ENCODE results near the gene DCP2.

Gene DCP2

DNA sequence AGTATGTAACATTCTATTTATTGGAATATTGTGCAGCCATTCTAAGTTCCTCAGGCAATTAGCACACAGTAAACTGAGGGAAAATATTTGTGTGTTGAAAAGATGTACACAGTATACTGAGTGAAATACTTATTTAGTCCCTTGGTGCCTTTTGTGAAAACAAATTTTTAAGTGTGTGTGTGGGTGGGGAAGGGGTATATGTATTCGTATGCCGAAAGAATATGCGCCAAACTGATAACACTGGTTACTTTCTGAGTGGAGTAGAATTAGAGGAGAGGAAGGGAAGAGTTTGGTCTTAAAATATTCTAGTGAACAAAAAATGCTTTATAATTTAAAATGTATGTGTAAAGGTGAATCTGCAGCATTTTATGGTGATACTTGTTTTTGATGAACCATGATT lies 3.1 kb downstream of the DCP2 start:
- no peak overlapping the region for H3K27ac ChIP-seq (ENCODE audit: low read depth in 2 of 2, low read length in 2 of 2)
- peaks cover 0 to 7% of the 10 kb centered on the region in 2 donors for H3K4me1 ChIP-seq (ENCODE audit: control insufficient read depth in 2 of 2, insufficient read depth in 2 of 2, low read length in 2 of 2)

DNA sequence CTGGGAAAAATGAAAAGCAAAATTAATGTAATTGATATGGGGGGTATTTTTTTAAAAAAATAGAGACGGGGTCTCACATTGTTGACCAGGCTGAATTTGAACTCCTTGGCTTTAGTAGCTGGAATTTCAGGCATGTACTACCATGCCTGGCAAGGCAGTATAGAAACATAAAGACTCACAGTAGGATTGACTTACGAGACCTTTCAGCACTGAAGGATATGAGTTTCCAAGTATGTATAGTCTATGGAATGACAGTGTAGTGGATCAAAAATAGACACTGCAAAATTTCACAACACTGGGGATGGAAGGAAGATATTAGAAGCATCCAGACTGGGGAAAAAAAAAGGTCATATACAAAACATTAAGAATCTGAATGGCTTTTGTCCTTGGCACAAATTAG lies 6.8 kb downstream of the DCP2 start:
- H3K27me3 ChIP-seq (ENCODE audit: control insufficient read depth in 2 of 2, insufficient read depth in 2 of 2, low read length in 2 of 2) = no peaks in the 10 kb centered on the region
- no peak overlapping the region for H3K27ac ChIP-seq (ENCODE audit: low read depth in 2 of 2, low read length in 2 of 2)
- no peaks in the 10 kb centered on the region for H3K9me3 ChIP-seq (ENCODE audit: control insufficient read depth in 2 of 2, low read length in 2 of 2)
- no peaks in the 10 kb centered on the region for H3K4me1 ChIP-seq (ENCODE audit: control insufficient read depth in 2 of 2, insufficient read depth in 2 of 2, low read length in 2 of 2)
- H3K36me3 ChIP-seq (ENCODE audit: control insufficient read depth in 2 of 2, insufficient read depth in 2 of 2, low read length in 2 of 2) = peaks cover 0 to 3% of the 10 kb centered on the region in 2 donors
- no peak overlapping the region for H3K9ac ChIP-seq (ENCODE audit: low read depth in 1 of 2, low read length in 2 of 2)
- no peak overlapping the region for H3K4me3 ChIP-seq (ENCODE audit: low read length in 2 of 2)

More for the DNA sequence above, 3.1 kb downstream of the DCP2 start:
- peaks cover 0 to 3% of the 10 kb centered on the region in 2 donors for H3K36me3 ChIP-seq (ENCODE audit: control insufficient read depth in 2 of 2, insufficient read depth in 2 of 2, low read length in 2 of 2)
- H3K27me3 ChIP-seq (ENCODE audit: control insufficient read depth in 2 of 2, insufficient read depth in 2 of 2, low read length in 2 of 2) = no peaks in the 10 kb centered on the region
- H3K9me3 ChIP-seq (ENCODE audit: control insufficient read depth in 2 of 2, low read length in 2 of 2) = no peaks in the 10 kb centered on the region
- H3K4me3 ChIP-seq (ENCODE audit: low read length in 2 of 2) = no peak overlapping the region
- no peak overlapping the region for H3K9ac ChIP-seq (ENCODE audit: low read depth in 1 of 2, low read length in 2 of 2)

DNA sequence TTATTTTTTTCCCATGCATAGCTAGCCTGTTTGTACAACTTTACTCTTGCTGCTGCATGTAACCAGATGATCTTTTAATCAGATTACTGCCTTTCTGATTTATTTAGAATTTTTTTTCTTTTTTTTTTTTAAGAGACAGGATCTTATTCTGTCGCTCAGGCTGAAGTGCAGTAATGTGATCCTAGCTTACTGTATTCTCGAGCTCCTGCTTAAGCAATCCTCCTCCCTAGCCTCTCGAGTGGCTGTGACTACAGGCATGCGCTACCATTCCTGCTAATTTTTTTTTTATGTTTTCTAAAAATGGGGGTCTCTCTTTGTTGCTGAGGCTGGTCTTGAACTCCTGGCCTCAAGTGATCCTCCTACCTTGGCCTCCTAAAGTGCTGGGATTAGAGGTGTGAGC lies 9.6 kb downstream of the DCP2 start:
- H3K27me3 ChIP-seq (ENCODE audit: control insufficient read depth in 2 of 2, insufficient read depth in 2 of 2, low read length in 2 of 2) = no peaks in the 10 kb centered on the region
- H3K4me1 ChIP-seq (ENCODE audit: control insufficient read depth in 2 of 2, insufficient read depth in 2 of 2, low read length in 2 of 2) = no peaks in the 10 kb centered on the region
- no peak overlapping the region for H3K9ac ChIP-seq (ENCODE audit: low read depth in 1 of 2, low read length in 2 of 2)
- no peak overlapping the region for H3K4me3 ChIP-seq (ENCODE audit: low read length in 2 of 2)
- no peak overlapping the region for H3K27ac ChIP-seq (ENCODE audit: low read depth in 2 of 2, low read length in 2 of 2)
- H3K36me3 ChIP-seq (ENCODE audit: control insufficient read depth in 2 of 2, insufficient read depth in 2 of 2, low read length in 2 of 2) = peaks cover 0 to 2% of the 10 kb centered on the region in 2 donors
- H3K9me3 ChIP-seq (ENCODE audit: control insufficient read depth in 2 of 2, low read length in 2 of 2) = no peaks in the 10 kb centered on the region

DNA sequence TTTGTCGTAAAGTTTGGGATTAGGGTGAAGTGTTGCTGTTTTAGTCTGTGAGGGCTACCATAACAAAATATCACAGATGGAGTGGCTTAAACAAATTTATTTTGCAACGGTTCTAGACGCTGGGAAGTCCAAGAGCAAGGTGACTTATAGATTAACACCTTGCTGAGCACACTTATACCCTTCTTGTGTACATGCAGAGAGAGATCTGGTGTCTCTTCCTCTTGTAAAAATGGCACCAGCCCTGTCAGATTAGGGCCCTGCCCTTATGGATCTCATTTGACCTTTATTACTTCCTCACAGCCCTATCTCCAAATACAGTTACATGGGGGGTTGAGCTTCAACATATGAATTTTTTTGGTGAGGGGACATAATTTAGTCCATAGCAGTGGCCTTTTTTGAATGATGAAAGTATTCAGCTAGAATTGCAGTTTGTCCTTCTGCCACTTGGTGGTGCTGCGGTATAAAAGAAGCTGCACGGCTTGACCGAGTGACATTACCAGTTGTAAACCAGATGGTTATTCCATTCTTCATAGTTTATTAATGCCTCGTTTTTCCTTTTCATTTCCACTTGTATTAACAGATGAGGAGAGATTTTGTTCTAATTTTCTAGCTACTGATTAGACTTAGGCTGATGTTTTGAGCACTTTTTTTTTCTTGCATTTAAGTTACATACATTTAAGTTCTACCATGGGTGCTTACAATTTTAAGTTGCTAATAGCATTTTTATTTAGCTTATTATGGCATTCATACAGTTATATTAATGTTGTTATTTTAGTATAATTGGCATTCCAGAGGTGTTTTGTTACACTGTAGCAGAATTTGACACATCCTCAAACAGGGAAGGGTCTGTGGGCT lies 19.4 kb downstream of the DCP2 start:
- H3K36me3 ChIP-seq (ENCODE audit: control insufficient read depth in 2 of 2, insufficient read depth in 2 of 2, low read length in 2 of 2) = peaks cover under 1 to 9% of the 10 kb centered on the region in 2 donors
- H3K4me3 ChIP-seq (ENCODE audit: low read length in 2 of 2) = no peak overlapping the region
- H3K9me3 ChIP-seq (ENCODE audit: control insufficient read depth in 2 of 2, low read length in 2 of 2) = no peaks in the 10 kb centered on the region
- no peaks in the 10 kb centered on the region for H3K4me1 ChIP-seq (ENCODE audit: control insufficient read depth in 2 of 2, insufficient read depth in 2 of 2, low read length in 2 of 2)
- no peak overlapping the region for H3K27ac ChIP-seq (ENCODE audit: low read depth in 2 of 2, low read length in 2 of 2)
- H3K27me3 ChIP-seq (ENCODE audit: control insufficient read depth in 2 of 2, insufficient read depth in 2 of 2, low read length in 2 of 2) = no peaks in the 10 kb centered on the region
- H3K9ac ChIP-seq (ENCODE audit: low read depth in 1 of 2, low read length in 2 of 2) = no peak overlapping the region

DNA sequence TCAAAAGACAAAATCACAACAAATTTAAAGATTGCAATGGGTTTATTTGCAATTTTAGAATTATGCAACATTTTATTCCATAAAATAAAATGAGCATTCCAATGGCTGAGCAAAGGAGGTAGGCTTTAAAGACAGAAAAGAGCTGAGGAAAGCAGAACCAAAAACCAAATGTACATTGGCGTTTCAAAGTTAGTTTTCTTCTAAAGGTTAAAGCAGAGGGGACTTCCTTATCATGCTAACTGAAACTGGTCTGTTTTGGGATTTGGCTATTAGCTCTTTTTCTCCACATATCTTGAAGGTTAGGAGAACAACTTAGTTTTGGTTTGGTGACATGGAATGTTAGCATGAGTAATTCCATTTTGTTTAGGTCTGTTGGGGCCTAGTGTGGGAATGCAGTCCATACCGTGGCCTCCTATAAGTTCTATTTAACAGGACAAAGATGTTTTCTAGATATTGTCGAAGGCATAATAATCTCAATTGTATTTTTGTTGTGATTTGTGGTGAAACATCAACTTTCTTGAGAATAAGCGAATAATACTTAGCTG lies 20.3 kb downstream of the DCP2 start:
- no peaks in the 10 kb centered on the region for H3K9me3 ChIP-seq (ENCODE audit: control insufficient read depth in 2 of 2, low read length in 2 of 2)
- no peaks in the 10 kb centered on the region for H3K27me3 ChIP-seq (ENCODE audit: control insufficient read depth in 2 of 2, insufficient read depth in 2 of 2, low read length in 2 of 2)
- H3K4me1 ChIP-seq (ENCODE audit: control insufficient read depth in 2 of 2, insufficient read depth in 2 of 2, low read length in 2 of 2) = no peaks in the 10 kb centered on the region
- no peak overlapping the region for H3K27ac ChIP-seq (ENCODE audit: low read depth in 2 of 2, low read length in 2 of 2)
- H3K4me3 ChIP-seq (ENCODE audit: low read length in 2 of 2) = no peak overlapping the region
- H3K9ac ChIP-seq (ENCODE audit: low read depth in 1 of 2, low read length in 2 of 2) = no peak overlapping the region
- peaks cover 6 to 14% of the 10 kb centered on the region in 2 donors for H3K36me3 ChIP-seq (ENCODE audit: control insufficient read depth in 2 of 2, insufficient read depth in 2 of 2, low read length in 2 of 2)

DNA sequence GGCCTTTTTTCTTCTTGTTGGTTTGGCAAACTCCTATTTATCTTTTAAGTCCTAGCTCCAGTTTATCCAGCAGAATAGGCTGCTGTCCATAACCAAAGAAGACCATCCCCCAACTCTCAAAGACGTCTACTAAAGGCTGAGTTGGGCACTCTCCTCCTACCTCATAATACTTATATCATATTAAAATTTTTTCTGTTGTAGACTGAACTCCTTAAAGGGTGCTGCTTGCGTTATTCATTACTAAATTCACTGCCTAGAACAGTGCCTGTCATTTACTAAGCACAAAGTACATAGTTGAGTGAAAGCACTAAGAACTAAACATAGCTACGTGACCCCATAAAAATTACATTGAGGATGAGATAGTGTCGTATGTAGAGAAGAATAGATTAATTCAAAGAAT lies 21.7 kb downstream of the DCP2 start:
- Histone ChIP-seq H3K27me3 (ENCODE audit: control insufficient read depth in 2 of 2, insufficient read depth in 2 of 2, low read length in 2 of 2) (no peaks in the 10 kb centered on the region), H3K4me1 (ENCODE audit: control insufficient read depth in 2 of 2, insufficient read depth in 2 of 2, low read length in 2 of 2) (no peaks in the 10 kb centered on the region), H3K9me3 (ENCODE audit: control insufficient read depth in 2 of 2, low read length in 2 of 2) (no peaks in the 10 kb centered on the region), H3K27ac (ENCODE audit: low read depth in 2 of 2, low read length in 2 of 2) (no peak overlapping the region), H3K36me3 (ENCODE audit: control insufficient read depth in 2 of 2, insufficient read depth in 2 of 2, low read length in 2 of 2) (peaks cover 16 to 23% of the 10 kb centered on the region in 2 donors), H3K9ac (ENCODE audit: low read depth in 1 of 2, low read length in 2 of 2) (no peak overlapping the region), H3K4me3 (ENCODE audit: low read length in 2 of 2) (no peak overlapping the region)

DNA sequence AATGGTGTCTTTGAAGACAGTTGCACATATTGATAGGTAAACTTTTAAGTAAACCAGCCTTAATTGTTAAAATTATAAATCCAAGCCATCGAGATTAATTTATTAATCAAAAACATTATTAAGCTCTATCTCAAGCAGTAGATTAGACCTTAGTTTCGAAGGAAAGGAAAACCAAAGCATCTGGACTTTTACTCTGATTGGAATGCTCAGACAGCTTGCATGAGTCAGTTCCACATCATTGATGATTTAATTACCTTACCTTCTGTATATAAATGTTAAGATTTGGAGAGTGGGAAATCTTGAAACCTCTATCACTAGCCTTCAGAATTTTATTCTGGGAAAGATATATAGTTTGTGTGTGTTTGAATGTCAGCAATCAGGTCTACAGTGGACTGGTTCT lies 23.9 kb downstream of the DCP2 start:
- no peak overlapping the region for H3K9ac ChIP-seq (ENCODE audit: low read depth in 1 of 2, low read length in 2 of 2)

DNA sequence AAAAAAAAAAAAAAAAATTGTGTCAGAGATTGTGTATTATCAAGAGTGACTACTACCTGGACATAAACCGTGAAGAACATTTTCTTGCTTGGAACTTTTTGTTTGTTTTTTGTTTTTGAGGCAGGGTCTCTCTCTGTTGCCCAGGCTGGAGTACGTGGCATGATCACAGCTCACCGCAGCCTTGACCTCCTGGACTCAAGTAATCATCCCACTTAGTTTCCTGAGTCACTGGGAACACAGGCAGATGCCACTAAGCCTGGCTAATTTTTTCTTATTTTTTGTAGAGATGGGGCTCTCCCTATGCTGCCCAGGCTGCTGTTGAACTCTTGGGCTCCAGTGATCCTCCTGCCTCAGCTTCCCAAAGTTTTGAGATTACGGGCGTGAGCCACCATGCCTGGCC lies 25.8 kb downstream of the DCP2 start:
- no peaks in the 10 kb centered on the region for H3K27me3 ChIP-seq (ENCODE audit: control insufficient read depth in 2 of 2, insufficient read depth in 2 of 2, low read length in 2 of 2)
- H3K36me3 ChIP-seq (ENCODE audit: control insufficient read depth in 2 of 2, insufficient read depth in 2 of 2, low read length in 2 of 2) = peaks cover 24 to 29% of the 10 kb centered on the region in 2 donors
- no peak overlapping the region for H3K27ac ChIP-seq (ENCODE audit: low read depth in 2 of 2, low read length in 2 of 2)
- H3K4me1 ChIP-seq (ENCODE audit: control insufficient read depth in 2 of 2, insufficient read depth in 2 of 2, low read length in 2 of 2) = no peaks in the 10 kb centered on the region
- H3K9me3 ChIP-seq (ENCODE audit: control insufficient read depth in 2 of 2, low read length in 2 of 2) = no peaks in the 10 kb centered on the region
- no peak overlapping the region for H3K4me3 ChIP-seq (ENCODE audit: low read length in 2 of 2)
- no peak overlapping the region for H3K9ac ChIP-seq (ENCODE audit: low read depth in 1 of 2, low read length in 2 of 2)

More for the DNA sequence above, 23.9 kb downstream of the DCP2 start:
- Histone ChIP-seq H3K36me3 (ENCODE audit: control insufficient read depth in 2 of 2, insufficient read depth in 2 of 2, low read length in 2 of 2) (peaks cover 23 to 25% of the 10 kb centered on the region in 2 donors), H3K27me3 (ENCODE audit: control insufficient read depth in 2 of 2, insufficient read depth in 2 of 2, low read length in 2 of 2) (no peaks in the 10 kb centered on the region), H3K9me3 (ENCODE audit: control insufficient read depth in 2 of 2, low read length in 2 of 2) (no peaks in the 10 kb centered on the region), H3K4me1 (ENCODE audit: control insufficient read depth in 2 of 2, insufficient read depth in 2 of 2, low read length in 2 of 2) (no peaks in the 10 kb centered on the region), H3K27ac (ENCODE audit: low read depth in 2 of 2, low read length in 2 of 2) (no peak overlapping the region), H3K4me3 (ENCODE audit: low read length in 2 of 2) (no peak overlapping the region)

DNA sequence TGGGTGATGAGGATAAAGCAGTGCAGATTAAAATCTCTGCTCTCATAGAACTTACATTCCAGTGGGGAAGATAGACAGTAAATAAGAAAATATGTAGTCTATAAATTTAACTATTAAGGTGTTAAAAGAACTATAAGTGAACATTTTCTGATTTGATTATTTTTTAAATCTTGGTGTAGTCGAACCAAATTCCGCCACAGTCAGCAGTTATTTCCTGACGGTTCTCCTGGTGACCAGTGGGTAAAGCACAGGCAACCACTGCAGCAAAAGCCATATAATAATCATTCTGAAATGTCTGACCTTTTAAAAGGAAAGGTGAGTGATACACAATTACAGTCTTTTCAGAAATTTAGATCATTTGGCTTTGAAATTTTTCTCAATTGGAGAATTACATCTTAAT lies 27.2 kb downstream of the DCP2 start:
- no peaks in the 10 kb centered on the region for H3K27me3 ChIP-seq (ENCODE audit: control insufficient read depth in 2 of 2, insufficient read depth in 2 of 2, low read length in 2 of 2)
- no peaks in the 10 kb centered on the region for H3K9me3 ChIP-seq (ENCODE audit: control insufficient read depth in 2 of 2, low read length in 2 of 2)
- peaks cover 24 to 28% of the 10 kb centered on the region in 2 donors for H3K36me3 ChIP-seq (ENCODE audit: control insufficient read depth in 2 of 2, insufficient read depth in 2 of 2, low read length in 2 of 2)
- H3K27ac ChIP-seq (ENCODE audit: low read depth in 2 of 2, low read length in 2 of 2) = no peak overlapping the region
- H3K4me1 ChIP-seq (ENCODE audit: control insufficient read depth in 2 of 2, insufficient read depth in 2 of 2, low read length in 2 of 2) = no peaks in the 10 kb centered on the region
- no peak overlapping the region for H3K4me3 ChIP-seq (ENCODE audit: low read length in 2 of 2)
- H3K9ac ChIP-seq (ENCODE audit: low read depth in 1 of 2, low read length in 2 of 2) = no peak overlapping the region

DNA sequence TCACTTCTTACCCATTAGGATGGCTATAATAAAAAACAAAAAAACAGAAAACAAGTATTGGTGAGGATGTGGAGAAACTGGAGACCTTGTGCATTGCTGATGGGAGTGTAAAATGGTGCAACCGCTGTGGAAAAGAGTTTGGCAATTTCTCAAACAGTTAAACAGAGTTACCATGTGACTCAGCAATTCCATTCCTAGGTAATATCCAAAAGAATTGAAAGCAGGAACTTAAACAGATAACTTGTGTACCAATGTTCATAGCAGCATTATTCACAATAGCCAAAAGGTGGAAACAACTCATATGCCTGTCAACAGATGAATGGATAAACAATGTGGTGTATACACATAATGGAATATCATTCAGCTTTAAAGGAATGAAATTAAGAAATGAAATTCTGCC lies 28.9 kb downstream of the DCP2 start:
- Histone ChIP-seq H3K9me3 (ENCODE audit: control insufficient read depth in 2 of 2, low read length in 2 of 2) (no peaks in the 10 kb centered on the region), H3K27me3 (ENCODE audit: control insufficient read depth in 2 of 2, insufficient read depth in 2 of 2, low read length in 2 of 2) (no peaks in the 10 kb centered on the region), H3K4me3 (ENCODE audit: low read length in 2 of 2) (no peak overlapping the region), H3K36me3 (ENCODE audit: control insufficient read depth in 2 of 2, insufficient read depth in 2 of 2, low read length in 2 of 2) (peaks cover 24 to 27% of the 10 kb centered on the region in 2 donors), H3K27ac (ENCODE audit: low read depth in 2 of 2, low read length in 2 of 2) (no peak overlapping the region), H3K9ac (ENCODE audit: low read depth in 1 of 2, low read length in 2 of 2) (no peak overlapping the region), H3K4me1 (ENCODE audit: control insufficient read depth in 2 of 2, insufficient read depth in 2 of 2, low read length in 2 of 2) (no peaks in the 10 kb centered on the region)

Measured in mucosa of rectum (tissue), 2 donors.